Esophagus muscularis mucosa (tissue), 3 donors: ENCODE data around the gene POLR3B.

ENCODE experiments used
- POLR2AphosphoS5 ChIP-seq, 2 donors: sonication (generic); formaldehyde crosslinking; IDR thresholded peaks; one replicate each; pipeline ENCODE4 v1.6.1; 2017; ENCODE audit warnings: antibody characterized with exemption in 2 of 2
- TF ChIP-seq, protein P1 (sequence below), 3 experiments: fragments of 200-600 bp in 2 of 3; fragments of 450-650 bp in 1 of 3; sonication (generic) in 2 of 3; IDR thresholded peaks; one replicate each; pipeline ENCODE4 v1.5.1; 2017 to 2019; ENCODE audit warnings: antibody characterized with exemption in 3 of 3, mild to moderate bottlenecking in 2 of 3, moderate library complexity in 1 of 3

DNA sequence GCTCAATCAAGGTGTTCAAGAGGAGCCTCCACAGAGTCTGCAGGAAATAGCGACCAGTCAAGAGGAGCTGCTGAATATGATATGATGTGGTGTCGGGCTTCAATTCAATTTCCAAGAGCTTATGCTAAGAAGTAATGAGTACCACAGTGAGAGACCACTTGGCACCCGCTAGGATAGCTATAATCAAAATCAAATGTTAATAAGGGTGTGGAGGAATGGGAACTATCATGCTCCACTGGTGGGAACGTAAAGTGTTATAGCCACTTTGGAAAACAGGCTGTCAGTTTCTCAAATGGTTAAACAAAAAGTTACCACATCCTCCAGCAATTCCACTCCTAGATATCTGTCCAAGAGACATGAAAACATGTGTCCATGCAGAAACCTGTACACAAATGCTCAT, 6.7 kb downstream of the POLR3B start:
- TF ChIP-seq, protein P1, sequence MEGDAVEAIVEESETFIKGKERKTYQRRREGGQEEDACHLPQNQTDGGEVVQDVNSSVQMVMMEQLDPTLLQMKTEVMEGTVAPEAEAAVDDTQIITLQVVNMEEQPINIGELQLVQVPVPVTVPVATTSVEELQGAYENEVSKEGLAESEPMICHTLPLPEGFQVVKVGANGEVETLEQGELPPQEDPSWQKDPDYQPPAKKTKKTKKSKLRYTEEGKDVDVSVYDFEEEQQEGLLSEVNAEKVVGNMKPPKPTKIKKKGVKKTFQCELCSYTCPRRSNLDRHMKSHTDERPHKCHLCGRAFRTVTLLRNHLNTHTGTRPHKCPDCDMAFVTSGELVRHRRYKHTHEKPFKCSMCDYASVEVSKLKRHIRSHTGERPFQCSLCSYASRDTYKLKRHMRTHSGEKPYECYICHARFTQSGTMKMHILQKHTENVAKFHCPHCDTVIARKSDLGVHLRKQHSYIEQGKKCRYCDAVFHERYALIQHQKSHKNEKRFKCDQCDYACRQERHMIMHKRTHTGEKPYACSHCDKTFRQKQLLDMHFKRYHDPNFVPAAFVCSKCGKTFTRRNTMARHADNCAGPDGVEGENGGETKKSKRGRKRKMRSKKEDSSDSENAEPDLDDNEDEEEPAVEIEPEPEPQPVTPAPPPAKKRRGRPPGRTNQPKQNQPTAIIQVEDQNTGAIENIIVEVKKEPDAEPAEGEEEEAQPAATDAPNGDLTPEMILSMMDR (IDR thresholded peaks at IDR 0.05) = no peak
- no peak for TF ChIP-seq POLR2AphosphoS5 (IDR thresholded peaks at IDR 0.05)
